ENCODE measurements around the gene MYRFL. TPM values are rescaled to one million over a fixed set of nuclear protein-coding genes. Genes with fewer than 3 reads are reported as not detected.

MYRFL gene
- total RNA-seq, 1 experiment from 2014 or later, result 0.57 TPM

DNA sequence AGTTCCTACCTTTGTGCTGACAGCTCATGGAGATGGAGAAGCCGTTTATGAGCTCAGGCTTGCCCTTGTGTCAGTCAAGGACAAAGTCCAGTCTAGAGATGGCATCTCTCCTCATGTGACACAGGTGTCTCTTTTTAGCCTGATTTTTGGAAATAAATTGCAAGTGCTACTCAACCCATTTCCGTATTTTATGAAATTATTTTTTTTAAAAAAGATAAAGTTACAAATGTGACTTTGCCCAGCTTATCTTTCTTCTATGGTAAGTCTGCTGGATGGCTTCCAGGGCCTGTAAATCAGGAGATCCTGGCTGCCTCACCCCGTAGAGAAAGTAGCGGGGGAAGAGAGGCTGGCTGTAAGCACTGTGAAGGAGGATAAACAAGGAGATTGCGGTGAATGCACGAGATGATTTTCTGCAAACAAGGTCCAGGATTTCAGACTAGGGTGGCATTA, 169.7 kb downstream of the MYRFL start:
- Histone ChIP-seq H3K4me2 (ENCODE audit: insufficient read depth, insufficient read length, low read length) (no peak overlapping the region), H2BK20ac (ENCODE audit: low read depth, low read length, poor library complexity, severe bottlenecking) (no peak overlapping the region), H3K79me1 (ENCODE audit: insufficient read depth, low read depth, low read length, poor library complexity, severe bottlenecking) (no peaks in the 10 kb centered on the region), H3K18ac (ENCODE audit: insufficient read length, low read depth, low read length) (no peak overlapping the region), H4K91ac (ENCODE audit: insufficient read length, low read depth, low read length) (no peak overlapping the region), H2AFZ (ENCODE audit: low read length) (no peak overlapping the region), H2AK5ac (ENCODE audit: insufficient read length, low read length) (no peak overlapping the region), H3K9ac (ENCODE audit: extremely low read depth, insufficient read length, low read length) (no peak overlapping the region), H4K8ac (replicated peaks; ENCODE audit: insufficient read length, low read depth, low read length) (no peak overlapping the region), H2BK15ac (ENCODE audit: low read depth, low read length) (no peak overlapping the region), H3K14ac (ENCODE audit: insufficient read depth, low read length) (no peak overlapping the region), H3K27ac (ENCODE audit: insufficient read length, low read depth, low read length) (no peak overlapping the region), H3K9me3 (ENCODE audit: control insufficient read depth, low read depth, low read length) (no peaks in the 10 kb centered on the region), H3K56ac (ENCODE audit: insufficient read length, low read depth, low read length) (no peak overlapping the region), H3K23ac (ENCODE audit: insufficient read length, low read depth, low read length) (no peak overlapping the region), H3K79me2 (ENCODE audit: insufficient read depth, low read length) (no peaks in the 10 kb centered on the region), H2BK5ac (ENCODE audit: insufficient read length, low read length) (no peak overlapping the region), H2BK12ac (ENCODE audit: insufficient read length, low read depth, low read length) (no peak overlapping the region), H3T11ph (ENCODE audit: low read length) (no peak overlapping the region), H2BK120ac (ENCODE audit: low read depth, low read length, poor library complexity, severe bottlenecking) (no peak overlapping the region), H4K5ac (ENCODE audit: insufficient read length, low read depth, low read length) (no peak overlapping the region), H3K4me1 (ENCODE audit: insufficient read depth, low read length) (no peaks in the 10 kb centered on the region; the same call in 1 of the 2 replicates), H4K20me1 (ENCODE audit: control insufficient read depth, insufficient read depth, insufficient read length) (no peaks in the 10 kb centered on the region), H3K23me2 (ENCODE audit: insufficient read length, low read depth, low read length, poor library complexity, severe bottlenecking) (no peaks in the 10 kb centered on the region), H3K4ac (ENCODE audit: low read depth, low read length) (no peak overlapping the region), H3K27me3 (ENCODE audit: insufficient read depth, low read length) (no peaks in the 10 kb centered on the region)
- Mint-ChIP-seq H3K4me3 (no peak overlapping the region), H3K27ac (no peak overlapping the region), H3K27me3 (ENCODE audit: low read depth) (no peaks in the 10 kb centered on the region), H3K9me3 (peaks cover 0 to 7% of the 10 kb centered on the region in 2 experiments; a peak in 1 of 5 replicates), H3K4me1 (no peaks in the 10 kb centered on the region), H3K36me3 (ENCODE audit: insufficient read depth in 1 of 3, low read depth in 3 of 3) (peaks cover 0 to 6% (median 0%) of the 10 kb centered on the region in 3 experiments; a peak in 2 of 7 replicates)
- no CpG with 5 or more reads among the region's 6 CpGs for WGBS (ENCODE audit: extremely low coverage, insufficient read length, low lambda C conversion rate)
- no peak for TF ChIP-seq CTCF (conservative IDR thresholded peaks at IDR 0.05)
- no peak for DNase-seq
